ENCODE measurements around the gene ACADM. TPM values are rescaled to one million over a fixed set of nuclear protein-coding genes. Genes with fewer than 3 reads are reported as not detected.
"Not testable (repeated sequence)": the region's sequence is repeated elsewhere in the genome, so short reads cannot be mapped to it uniquely, and the experiment has no call there.

The ACADM gene
- 10 to 100 TPM; 15.2 to 20.9 (median 17.7) TPM for total RNA-seq
- 60.0 TPM for total RNA-seq (2013)

DNA sequence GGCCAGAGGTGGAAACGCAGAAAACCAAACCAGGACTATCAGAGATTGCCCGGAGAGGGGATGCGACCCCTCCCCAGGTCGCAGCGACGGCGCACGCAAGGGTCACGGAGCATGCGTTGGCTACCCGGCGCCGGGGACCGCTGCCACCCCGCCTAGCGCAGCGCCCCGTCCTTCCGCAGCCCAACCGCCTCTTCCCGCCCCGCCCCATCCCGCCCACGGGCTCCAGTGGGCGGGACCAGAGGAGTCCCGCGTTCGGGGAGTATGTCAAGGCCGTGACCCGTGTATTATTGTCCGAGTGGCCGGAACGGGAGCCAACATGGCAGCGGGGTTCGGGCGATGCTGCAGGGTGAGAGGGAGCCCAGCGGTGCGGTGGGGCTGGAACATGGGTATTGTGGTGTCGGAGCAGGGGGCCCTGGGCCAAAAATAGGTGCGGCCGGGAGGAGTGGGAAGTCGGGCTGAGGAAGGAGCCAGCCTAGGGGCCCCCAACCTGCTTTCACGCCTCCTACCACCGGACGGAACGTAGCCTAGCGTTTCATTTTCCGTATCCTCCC, at the start of gene ACADM:
TSS of gene ACADM (plus strand) at position 238 of the 551 bp plus-strand sequence. CDS start at position 317, 79 bp downstream.
- TF ChIP-seq, protein P1, sequence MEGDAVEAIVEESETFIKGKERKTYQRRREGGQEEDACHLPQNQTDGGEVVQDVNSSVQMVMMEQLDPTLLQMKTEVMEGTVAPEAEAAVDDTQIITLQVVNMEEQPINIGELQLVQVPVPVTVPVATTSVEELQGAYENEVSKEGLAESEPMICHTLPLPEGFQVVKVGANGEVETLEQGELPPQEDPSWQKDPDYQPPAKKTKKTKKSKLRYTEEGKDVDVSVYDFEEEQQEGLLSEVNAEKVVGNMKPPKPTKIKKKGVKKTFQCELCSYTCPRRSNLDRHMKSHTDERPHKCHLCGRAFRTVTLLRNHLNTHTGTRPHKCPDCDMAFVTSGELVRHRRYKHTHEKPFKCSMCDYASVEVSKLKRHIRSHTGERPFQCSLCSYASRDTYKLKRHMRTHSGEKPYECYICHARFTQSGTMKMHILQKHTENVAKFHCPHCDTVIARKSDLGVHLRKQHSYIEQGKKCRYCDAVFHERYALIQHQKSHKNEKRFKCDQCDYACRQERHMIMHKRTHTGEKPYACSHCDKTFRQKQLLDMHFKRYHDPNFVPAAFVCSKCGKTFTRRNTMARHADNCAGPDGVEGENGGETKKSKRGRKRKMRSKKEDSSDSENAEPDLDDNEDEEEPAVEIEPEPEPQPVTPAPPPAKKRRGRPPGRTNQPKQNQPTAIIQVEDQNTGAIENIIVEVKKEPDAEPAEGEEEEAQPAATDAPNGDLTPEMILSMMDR (IDR thresholded peaks at IDR 0.05) = no peak
- 0% methylated on average over 48 of the region's 48 CpGs for WGBS (ENCODE audit: insufficient coverage)
- peak within 1 kb of the TSS; percentile 97 for H3K4me3 Mint-ChIP-seq
- H3K27ac ChIP-seq (ENCODE audit: low read length) = peak within 1 kb of the TSS; percentile 92
- H3K4me1 Mint-ChIP-seq = peaks cover 30 to 41% of the 10 kb centered on the region in 2 donors
- no peaks in the 10 kb centered on the region for H3K9me3 ChIP-seq (ENCODE audit: control insufficient read depth, insufficient read depth, low read length)
- H3K27ac Mint-ChIP-seq = peak within 1 kb of the TSS; percentile 83 to 99
- H3K36me3 Mint-ChIP-seq = no peaks in the 10 kb centered on the region
- no peaks in the 10 kb centered on the region for H3K36me3 ChIP-seq (ENCODE audit: control insufficient read depth, insufficient read depth, low read length)
- peaks cover 7% of the 10 kb centered on the region for H3K4me1 ChIP-seq (ENCODE audit: control insufficient read depth, insufficient read depth, low read length)
- peaks cover 0 to 2% of the 10 kb centered on the region in 2 donors for H3K27me3 Mint-ChIP-seq (ENCODE audit: low read depth in 2 of 2)
- H3K4me3 ChIP-seq (ENCODE audit: low read length) = peak within 1 kb of the TSS; percentile 100
- H3K9me3 Mint-ChIP-seq = no peaks in the 10 kb centered on the region
- no peaks in the 10 kb centered on the region for H3K27me3 ChIP-seq (ENCODE audit: control insufficient read depth, insufficient read depth, low read length)
- DNase-seq (peak; percentile 75 to 88), ATAC-seq (peak; percentile 91 to 96 (median 94))
- intact Hi-C loops (cut with micrococcal nuclease) = loop anchor here (1.0 kb wide), 1 partner anchor 62 kb away; the partner anchor contains the start of gene RABGGTB

DNA sequence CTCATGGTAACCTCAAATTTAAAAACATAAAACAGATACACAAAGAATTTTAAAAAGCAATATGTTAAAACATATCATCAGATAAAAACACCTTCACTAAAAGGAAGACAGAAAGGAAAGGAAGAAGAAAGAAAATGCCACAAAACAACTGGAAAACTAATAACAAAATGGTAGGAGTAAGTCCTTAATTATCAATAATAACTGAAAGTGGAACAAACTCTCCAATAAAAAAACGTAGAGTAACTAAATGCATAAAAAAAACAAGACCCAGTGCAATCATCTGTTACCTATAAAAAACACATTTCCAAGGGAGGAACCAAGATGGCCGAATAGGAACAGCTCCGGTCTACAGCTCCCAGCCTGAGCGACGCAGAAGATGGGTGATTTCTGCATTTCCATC, 47.1 kb upstream of the ACADM start:
- DNase-seq (no peak), ATAC-seq (no peak)
- Histone ChIP-seq H3K27me3 (ENCODE audit: control insufficient read depth, insufficient read depth, low read length) (no peaks in the 10 kb centered on the region), H3K36me3 (ENCODE audit: control insufficient read depth, insufficient read depth, low read length) (no peaks in the 10 kb centered on the region), H3K9me3 (ENCODE audit: control insufficient read depth, insufficient read depth, low read length) (no peaks in the 10 kb centered on the region), H3K4me1 (ENCODE audit: control insufficient read depth, insufficient read depth, low read length) (no peaks in the 10 kb centered on the region), H3K27ac (ENCODE audit: low read length) (no peak overlapping the region), H3K4me3 (ENCODE audit: low read length) (no peak overlapping the region)
- Mint-ChIP-seq H3K27ac (no peak overlapping the region), H3K4me1 (no peaks in the 10 kb centered on the region), H3K27me3 (ENCODE audit: low read depth in 2 of 2) (peaks cover 13 to 14% of the 10 kb centered on the region in 2 donors), H3K4me3 (no peak overlapping the region), H3K9me3 (peaks cover 4 to 8% of the 10 kb centered on the region in 2 donors), H3K36me3 (no peaks in the 10 kb centered on the region)
- no CpG with 5 or more reads among the region's 5 CpGs for WGBS (ENCODE audit: insufficient coverage)
- TF ChIP-seq, protein P1 (IDR thresholded peaks at IDR 0.05) = no peak
- intact Hi-C loops (cut with micrococcal nuclease) = no loop called here

DNA sequence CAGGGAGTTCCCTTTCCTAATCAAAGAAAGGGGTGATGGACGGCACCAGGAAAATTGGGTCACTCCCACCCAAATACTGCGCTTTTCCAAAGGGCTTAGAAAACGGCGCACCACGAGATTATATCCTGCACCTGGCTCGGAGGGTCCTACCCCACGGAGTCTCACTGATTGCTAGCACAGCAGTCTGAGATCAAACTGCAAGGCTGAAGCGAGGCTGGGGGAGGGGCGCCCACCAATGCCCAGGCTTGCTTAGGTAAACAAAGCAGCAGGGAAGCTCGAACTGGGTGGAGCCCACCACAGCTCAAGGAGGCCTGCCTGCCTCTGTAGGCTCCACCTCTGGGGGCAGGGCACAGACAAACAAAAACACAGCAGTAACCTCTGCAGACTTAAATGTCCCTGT, 46.5 kb upstream of the ACADM start:
- H3K4me3 ChIP-seq (ENCODE audit: low read length); H3K27ac ChIP-seq (ENCODE audit: low read length); H3K36me3 ChIP-seq (ENCODE audit: control insufficient read depth, insufficient read depth, low read length); H3K4me1 ChIP-seq (ENCODE audit: control insufficient read depth, insufficient read depth, low read length); DNase-seq; H3K27ac Mint-ChIP-seq; H3K9me3 Mint-ChIP-seq; H3K9me3 ChIP-seq (ENCODE audit: control insufficient read depth, insufficient read depth, low read length); intact Hi-C loops (cut with micrococcal nuclease); H3K27me3 ChIP-seq (ENCODE audit: control insufficient read depth, insufficient read depth, low read length); ATAC-seq; H3K4me3 Mint-ChIP-seq; H3K36me3 Mint-ChIP-seq; H3K4me1 Mint-ChIP-seq: not testable (repeated sequence)
- peaks cover 13 to 14% of the 10 kb centered on the region in 2 donors for H3K27me3 Mint-ChIP-seq (ENCODE audit: low read depth in 2 of 2)
- WGBS (ENCODE audit: insufficient coverage) = 76% methylated on average over 9 of the region's 10 CpGs

DNA sequence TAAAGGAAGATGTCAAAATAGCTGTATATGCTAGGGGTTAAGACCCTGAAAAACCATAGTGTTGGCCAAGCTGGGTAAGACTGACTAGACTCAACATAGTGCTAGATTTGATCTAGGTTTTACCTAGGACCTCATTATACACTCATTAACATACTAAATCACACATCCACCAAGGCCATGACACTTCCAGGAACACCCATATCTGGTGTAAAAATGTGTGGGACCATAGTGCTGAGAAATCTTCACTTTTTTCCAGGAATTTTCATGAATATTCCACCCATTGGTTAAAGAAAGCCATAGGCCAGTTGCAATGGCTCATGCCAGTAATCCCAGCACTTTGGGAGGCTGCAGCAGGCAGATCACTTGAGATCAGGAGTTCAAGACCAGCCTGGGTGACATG, 34.0 kb upstream of the ACADM start:
- Histone ChIP-seq H3K4me1 (ENCODE audit: control insufficient read depth, insufficient read depth, low read length) (no peaks in the 10 kb centered on the region), H3K36me3 (ENCODE audit: control insufficient read depth, insufficient read depth, low read length) (no peaks in the 10 kb centered on the region), H3K9me3 (ENCODE audit: control insufficient read depth, insufficient read depth, low read length) (no peaks in the 10 kb centered on the region), H3K4me3 (ENCODE audit: low read length) (no peak overlapping the region), H3K27ac (ENCODE audit: low read length) (no peak overlapping the region), H3K27me3 (ENCODE audit: control insufficient read depth, insufficient read depth, low read length) (no peaks in the 10 kb centered on the region)
- Mint-ChIP-seq H3K27me3 (ENCODE audit: low read depth in 2 of 2) (peaks cover 0 to 2% of the 10 kb centered on the region in 2 donors), H3K9me3 (peaks cover 0 to 2% of the 10 kb centered on the region in 2 donors), H3K4me3 (no peak overlapping the region), H3K4me1 (no peaks in the 10 kb centered on the region), H3K36me3 (no peaks in the 10 kb centered on the region), H3K27ac (no peak overlapping the region)
- TF ChIP-seq, protein P1 (IDR thresholded peaks at IDR 0.05) = no peak
- no peak for DNase-seq
- intact Hi-C loops (cut with micrococcal nuclease) = no loop called here
- ATAC-seq = no peak
